ENCODE data around the gene ARL15.

GRCh38 chr5:54289769-54290168 is 20.6 kb downstream of the ARL15 start:
- TF ChIP-seq EZH2 (IDR thresholded peaks at IDR 0.05; ENCODE audit: insufficient read depth, poor library complexity, severe bottlenecking): no peak
- TF ChIP-seq EZH2phosphoT487 (IDR thresholded peaks at IDR 0.05; ENCODE audit: insufficient read depth, low read depth): no peak
